Measurements from ENCODE around the gene SCGB1D1. TPM values are rescaled to one million over a fixed set of nuclear protein-coding genes. Genes with fewer than 3 reads are reported as not detected.

The SCGB1D1 gene
- total and polyA plus RNA-seq, 2 of the 8 experiments (the other 6 are each of a cell fraction or from before 2014, with no cell fraction given), result not detected

DNA sequence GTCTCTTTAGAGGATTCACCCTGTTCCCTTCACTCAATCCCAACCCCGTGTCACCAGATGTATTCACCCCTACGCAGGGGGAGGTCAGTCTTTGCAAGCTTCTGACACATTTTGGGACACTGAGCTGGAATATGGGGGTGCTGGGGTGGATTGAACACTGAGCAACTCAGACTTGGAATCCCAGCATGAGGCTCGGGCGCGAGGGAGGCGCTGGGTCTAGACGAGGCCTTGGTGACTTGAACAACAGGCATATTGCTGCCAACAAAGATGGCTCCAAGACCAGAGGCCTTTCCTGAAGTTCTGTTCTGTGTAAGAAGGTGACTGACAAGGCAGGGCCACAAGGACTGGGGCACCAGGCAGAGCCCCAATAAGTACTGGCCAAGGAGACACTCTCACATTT lies 15.4 kb downstream of the SCGB1D1 start (continued):
- TF ChIP-seq, protein P1, sequence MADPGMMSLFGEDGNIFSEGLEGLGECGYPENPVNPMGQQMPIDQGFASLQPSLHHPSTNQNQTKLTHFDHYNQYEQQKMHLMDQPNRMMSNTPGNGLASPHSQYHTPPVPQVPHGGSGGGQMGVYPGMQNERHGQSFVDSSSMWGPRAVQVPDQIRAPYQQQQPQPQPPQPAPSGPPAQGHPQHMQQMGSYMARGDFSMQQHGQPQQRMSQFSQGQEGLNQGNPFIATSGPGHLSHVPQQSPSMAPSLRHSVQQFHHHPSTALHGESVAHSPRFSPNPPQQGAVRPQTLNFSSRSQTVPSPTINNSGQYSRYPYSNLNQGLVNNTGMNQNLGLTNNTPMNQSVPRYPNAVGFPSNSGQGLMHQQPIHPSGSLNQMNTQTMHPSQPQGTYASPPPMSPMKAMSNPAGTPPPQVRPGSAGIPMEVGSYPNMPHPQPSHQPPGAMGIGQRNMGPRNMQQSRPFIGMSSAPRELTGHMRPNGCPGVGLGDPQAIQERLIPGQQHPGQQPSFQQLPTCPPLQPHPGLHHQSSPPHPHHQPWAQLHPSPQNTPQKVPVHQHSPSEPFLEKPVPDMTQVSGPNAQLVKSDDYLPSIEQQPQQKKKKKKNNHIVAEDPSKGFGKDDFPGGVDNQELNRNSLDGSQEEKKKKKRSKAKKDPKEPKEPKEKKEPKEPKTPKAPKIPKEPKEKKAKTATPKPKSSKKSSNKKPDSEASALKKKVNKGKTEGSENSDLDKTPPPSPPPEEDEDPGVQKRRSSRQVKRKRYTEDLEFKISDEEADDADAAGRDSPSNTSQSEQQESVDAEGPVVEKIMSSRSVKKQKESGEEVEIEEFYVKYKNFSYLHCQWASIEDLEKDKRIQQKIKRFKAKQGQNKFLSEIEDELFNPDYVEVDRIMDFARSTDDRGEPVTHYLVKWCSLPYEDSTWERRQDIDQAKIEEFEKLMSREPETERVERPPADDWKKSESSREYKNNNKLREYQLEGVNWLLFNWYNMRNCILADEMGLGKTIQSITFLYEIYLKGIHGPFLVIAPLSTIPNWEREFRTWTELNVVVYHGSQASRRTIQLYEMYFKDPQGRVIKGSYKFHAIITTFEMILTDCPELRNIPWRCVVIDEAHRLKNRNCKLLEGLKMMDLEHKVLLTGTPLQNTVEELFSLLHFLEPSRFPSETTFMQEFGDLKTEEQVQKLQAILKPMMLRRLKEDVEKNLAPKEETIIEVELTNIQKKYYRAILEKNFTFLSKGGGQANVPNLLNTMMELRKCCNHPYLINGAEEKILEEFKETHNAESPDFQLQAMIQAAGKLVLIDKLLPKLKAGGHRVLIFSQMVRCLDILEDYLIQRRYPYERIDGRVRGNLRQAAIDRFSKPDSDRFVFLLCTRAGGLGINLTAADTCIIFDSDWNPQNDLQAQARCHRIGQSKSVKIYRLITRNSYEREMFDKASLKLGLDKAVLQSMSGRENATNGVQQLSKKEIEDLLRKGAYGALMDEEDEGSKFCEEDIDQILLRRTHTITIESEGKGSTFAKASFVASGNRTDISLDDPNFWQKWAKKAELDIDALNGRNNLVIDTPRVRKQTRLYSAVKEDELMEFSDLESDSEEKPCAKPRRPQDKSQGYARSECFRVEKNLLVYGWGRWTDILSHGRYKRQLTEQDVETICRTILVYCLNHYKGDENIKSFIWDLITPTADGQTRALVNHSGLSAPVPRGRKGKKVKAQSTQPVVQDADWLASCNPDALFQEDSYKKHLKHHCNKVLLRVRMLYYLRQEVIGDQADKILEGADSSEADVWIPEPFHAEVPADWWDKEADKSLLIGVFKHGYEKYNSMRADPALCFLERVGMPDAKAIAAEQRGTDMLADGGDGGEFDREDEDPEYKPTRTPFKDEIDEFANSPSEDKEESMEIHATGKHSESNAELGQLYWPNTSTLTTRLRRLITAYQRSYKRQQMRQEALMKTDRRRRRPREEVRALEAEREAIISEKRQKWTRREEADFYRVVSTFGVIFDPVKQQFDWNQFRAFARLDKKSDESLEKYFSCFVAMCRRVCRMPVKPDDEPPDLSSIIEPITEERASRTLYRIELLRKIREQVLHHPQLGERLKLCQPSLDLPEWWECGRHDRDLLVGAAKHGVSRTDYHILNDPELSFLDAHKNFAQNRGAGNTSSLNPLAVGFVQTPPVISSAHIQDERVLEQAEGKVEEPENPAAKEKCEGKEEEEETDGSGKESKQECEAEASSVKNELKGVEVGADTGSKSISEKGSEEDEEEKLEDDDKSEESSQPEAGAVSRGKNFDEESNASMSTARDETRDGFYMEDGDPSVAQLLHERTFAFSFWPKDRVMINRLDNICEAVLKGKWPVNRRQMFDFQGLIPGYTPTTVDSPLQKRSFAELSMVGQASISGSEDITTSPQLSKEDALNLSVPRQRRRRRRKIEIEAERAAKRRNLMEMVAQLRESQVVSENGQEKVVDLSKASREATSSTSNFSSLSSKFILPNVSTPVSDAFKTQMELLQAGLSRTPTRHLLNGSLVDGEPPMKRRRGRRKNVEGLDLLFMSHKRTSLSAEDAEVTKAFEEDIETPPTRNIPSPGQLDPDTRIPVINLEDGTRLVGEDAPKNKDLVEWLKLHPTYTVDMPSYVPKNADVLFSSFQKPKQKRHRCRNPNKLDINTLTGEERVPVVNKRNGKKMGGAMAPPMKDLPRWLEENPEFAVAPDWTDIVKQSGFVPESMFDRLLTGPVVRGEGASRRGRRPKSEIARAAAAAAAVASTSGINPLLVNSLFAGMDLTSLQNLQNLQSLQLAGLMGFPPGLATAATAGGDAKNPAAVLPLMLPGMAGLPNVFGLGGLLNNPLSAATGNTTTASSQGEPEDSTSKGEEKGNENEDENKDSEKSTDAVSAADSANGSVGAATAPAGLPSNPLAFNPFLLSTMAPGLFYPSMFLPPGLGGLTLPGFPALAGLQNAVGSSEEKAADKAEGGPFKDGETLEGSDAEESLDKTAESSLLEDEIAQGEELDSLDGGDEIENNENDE (IDR thresholded peaks at IDR 0.05; ENCODE audit: insufficient replicate concordance, low read length), result no peak
- TF ChIP-seq CEBPB (IDR thresholded peaks at IDR 0.05; ENCODE audit: low read depth, low read length) (no peak), BACH1 (IDR thresholded peaks at IDR 0.05; ENCODE audit: low read length) (no peak), RFX5 (IDR thresholded peaks at IDR 0.05; ENCODE audit: borderline replicate concordance, low read depth, low read length) (no peak), NANOG (IDR thresholded peaks at IDR 0.05; ENCODE audit: insufficient read depth, low read depth, low read length, poor library complexity, severe bottlenecking) (no peak)

Measured in H1 (cell line).